Stomach (tissue), 4 donors: ENCODE results near the gene RIBC2.

Experiments used
- EP300 ChIP-seq: sonication (generic); formaldehyde crosslinking; IDR thresholded peaks from one replicate; pipeline ENCODE4 v1.6.1; 2017; ENCODE audit warnings: antibody characterized with exemption
- POLR2A ChIP-seq, 4 donors: fragments of 450-650 bp; IDR thresholded peaks; one replicate each; pipeline ENCODE4 v1.6.1; 2016; ENCODE audit warnings: antibody characterized with exemption in 4 of 4, control low read depth in 2 of 4, mild to moderate bottlenecking in 1 of 4, moderate library complexity in 1 of 4
- POLR2AphosphoS5 ChIP-seq, 3 donors: sonication (generic); formaldehyde crosslinking; IDR thresholded peaks; one replicate each; pipeline ENCODE4 v1.6.1; 2016; ENCODE audit warnings: antibody characterized with exemption in 3 of 3
- TF ChIP-seq, protein P1 (sequence below), 7 experiments: fragments of 450-650 bp in 4 of 7; fragments of 200-600 bp in 3 of 7; sonication (generic) in 3 of 7; IDR thresholded peaks; one replicate each; pipeline ENCODE4 v1.5.1; 2016 to 2019; ENCODE audit warnings: antibody characterized with exemption in 7 of 7, control low read depth in 2 of 7, mild to moderate bottlenecking in 1 of 7

DNA sequence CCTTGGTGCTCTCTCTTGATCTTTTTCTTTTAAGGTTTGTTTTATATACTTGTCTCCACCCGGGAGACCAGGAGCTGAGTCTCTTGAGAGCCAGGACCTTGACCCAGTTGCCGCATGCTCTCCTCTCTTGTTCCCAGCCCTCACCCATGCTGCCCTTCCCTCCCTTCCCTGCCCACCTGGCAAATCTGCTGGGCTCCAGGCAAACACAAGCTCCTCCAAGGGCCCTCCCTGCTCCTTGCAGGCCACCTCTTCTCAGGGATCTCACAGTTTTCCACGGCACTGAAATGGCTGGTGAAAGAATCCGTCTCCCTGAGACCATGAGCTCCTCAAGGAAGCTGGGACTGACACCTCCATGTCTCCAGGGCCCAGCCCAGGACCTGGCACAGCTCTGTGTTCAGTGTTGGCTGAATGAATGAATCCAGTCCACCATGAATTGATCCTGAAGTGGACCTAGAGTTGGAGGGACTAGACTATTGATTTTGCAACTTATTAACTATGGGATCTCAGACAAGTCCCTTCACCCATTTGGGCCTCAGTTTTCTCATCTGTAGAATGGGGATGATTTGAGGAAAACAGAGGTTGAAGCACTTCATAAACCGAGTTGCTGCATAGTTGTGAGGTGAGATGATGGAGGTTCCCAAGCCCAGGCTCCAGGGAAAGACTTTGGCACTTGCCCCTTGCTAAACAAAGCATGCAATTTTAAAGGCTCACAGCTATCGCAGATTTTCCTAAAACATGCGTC lies 64.0 kb downstream of the RIBC2 start:
- TF ChIP-seq POLR2AphosphoS5 (IDR thresholded peaks at IDR 0.05) (no peak), POLR2A (IDR thresholded peaks at IDR 0.05) (no peak), EP300 (no peak)
- TF ChIP-seq, protein P1, sequence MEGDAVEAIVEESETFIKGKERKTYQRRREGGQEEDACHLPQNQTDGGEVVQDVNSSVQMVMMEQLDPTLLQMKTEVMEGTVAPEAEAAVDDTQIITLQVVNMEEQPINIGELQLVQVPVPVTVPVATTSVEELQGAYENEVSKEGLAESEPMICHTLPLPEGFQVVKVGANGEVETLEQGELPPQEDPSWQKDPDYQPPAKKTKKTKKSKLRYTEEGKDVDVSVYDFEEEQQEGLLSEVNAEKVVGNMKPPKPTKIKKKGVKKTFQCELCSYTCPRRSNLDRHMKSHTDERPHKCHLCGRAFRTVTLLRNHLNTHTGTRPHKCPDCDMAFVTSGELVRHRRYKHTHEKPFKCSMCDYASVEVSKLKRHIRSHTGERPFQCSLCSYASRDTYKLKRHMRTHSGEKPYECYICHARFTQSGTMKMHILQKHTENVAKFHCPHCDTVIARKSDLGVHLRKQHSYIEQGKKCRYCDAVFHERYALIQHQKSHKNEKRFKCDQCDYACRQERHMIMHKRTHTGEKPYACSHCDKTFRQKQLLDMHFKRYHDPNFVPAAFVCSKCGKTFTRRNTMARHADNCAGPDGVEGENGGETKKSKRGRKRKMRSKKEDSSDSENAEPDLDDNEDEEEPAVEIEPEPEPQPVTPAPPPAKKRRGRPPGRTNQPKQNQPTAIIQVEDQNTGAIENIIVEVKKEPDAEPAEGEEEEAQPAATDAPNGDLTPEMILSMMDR (IDR thresholded peaks at IDR 0.05), result no peak
